ENCODE results near the gene TMEM272.

The TMEM272 gene

DNA sequence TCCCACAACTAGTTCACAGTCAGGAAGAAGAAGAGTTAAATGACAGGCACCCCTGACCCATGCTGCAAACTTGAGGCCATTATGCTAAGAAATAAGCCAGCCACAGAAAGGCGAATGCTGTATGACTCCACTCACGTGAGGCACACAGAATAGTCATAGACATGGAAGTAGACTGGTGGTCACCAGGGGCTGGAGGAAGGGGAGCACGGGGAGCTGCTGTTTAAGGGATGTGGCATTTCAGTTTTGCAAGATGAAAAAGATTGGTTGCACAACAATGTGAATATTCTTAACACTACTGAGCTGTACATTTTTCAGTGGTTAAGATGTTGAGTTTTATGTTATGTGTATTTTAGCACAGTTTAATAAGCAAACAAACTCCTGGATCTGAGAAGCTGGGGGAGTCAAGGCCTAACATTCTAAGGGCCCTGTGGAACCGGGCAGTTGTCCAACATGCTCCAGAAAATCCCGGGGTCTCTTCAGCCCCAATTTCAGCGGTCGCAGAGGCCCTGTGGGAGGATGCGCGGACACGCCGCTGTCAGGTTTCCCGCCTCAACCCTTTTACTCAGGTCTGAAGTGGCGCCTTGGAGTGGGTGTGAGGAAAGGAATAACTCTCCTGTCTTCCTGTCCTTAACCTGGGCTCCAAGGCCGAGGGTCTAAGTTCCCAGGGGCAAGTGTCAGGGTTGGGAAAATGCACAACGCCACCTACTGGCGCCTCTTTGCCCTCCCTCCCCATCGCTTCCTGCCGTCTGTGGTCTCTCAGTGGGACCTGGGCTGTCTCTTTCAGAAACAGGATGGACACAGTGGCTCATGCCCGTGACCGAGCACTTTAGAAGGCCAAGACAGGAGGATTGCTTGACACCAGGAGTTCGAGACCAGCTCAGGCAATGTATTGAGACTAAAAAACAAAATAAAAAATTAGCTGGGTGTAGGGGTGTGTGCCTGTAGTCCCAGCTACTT is 4.4 kb upstream of the TMEM272 start:
- no peak for FAIRE-seq

- FAIRE-seq = no peak
Measured at GRCh38 chr13:51848674-51849073, 3.7 kb upstream of the TMEM272 start.

- FAIRE-seq = no peak
Measured at GRCh38 chr13:51846756-51847155, 1.8 kb upstream of the TMEM272 start.

GRCh38 chr13:51845574-51846318 is 769 bp upstream of the TMEM272 start:
- FAIRE-seq = no peak

GRCh38 chr13:51843529-51843928 is 1.4 kb downstream of the TMEM272 start:
- no peak for FAIRE-seq

DNA sequence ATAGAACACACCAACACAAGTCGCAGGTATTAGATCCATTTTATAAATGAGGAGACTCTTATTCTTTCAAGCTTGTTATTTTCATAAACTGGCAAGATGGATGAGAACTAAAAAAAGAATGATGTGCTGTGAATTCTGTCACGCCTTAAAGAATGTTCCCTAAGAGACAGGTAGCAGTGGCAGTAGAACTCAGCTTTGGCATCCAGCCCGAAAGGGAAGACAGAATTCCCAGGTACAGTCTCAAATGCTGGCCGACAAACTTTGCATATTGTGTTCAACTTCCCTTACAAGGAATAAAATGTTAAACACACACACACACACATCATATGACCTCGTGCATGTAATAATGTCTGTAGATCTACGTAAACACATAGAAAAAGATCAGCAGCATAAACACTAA is 3.2 kb downstream of the TMEM272 start:
- no peak for FAIRE-seq

DNA sequence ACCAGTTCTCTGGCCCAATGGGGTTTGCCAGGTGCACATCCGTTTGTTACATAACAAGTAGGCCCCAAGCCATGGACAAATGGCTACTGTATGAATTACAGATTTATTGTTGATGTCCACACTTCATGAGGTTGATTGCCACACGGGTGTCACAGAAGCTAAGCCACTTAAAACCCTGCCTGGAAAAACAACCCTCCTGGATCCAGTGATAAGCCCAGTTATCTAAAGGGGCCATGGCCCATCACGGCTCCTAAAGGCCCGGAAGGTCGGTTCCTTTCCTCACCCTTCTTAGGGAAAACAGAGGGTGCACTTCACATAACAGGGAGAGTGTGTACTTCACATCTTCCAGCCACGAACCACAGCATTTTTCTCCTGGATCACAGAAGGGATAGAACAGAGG is 4.1 kb downstream of the TMEM272 start:
- FAIRE-seq = no peak

- no peak for FAIRE-seq
Measured at GRCh38 chr13:51839711-51840540, 5.1 kb downstream of the TMEM272 start.

DNA sequence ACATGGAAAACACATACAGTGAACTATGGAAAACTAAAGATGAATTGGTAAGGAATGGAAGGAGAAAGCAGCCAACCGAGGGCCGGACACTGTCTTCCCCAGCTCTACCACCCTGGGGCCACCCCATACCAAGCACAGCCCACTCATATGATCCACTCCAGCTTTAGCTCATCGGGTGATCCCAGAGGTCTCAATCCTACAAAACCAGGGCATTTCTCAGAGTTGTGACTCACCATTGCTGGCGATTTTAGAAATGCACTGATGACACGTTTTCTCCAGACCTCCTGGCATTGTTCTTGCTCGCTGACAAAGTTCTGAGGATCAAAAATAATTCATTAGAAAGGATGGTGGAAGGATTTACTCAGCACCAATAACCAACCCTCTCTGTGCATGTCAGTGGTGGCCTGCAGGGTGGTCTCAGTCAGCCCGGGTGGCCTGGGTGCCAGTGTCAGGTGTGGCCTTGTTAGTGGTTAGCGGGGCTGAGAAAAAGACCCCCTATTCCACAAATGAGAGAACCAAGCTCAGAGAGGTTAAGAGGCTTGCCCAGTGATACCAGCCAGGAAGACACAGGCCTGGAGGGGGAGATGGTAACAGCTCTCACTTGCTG is 6.6 kb downstream of the TMEM272 start:
- FAIRE-seq = no peak

- FAIRE-seq = no peak
Measured at GRCh38 chr13:51837016-51837415, 8.0 kb downstream of the TMEM272 start.

DNA sequence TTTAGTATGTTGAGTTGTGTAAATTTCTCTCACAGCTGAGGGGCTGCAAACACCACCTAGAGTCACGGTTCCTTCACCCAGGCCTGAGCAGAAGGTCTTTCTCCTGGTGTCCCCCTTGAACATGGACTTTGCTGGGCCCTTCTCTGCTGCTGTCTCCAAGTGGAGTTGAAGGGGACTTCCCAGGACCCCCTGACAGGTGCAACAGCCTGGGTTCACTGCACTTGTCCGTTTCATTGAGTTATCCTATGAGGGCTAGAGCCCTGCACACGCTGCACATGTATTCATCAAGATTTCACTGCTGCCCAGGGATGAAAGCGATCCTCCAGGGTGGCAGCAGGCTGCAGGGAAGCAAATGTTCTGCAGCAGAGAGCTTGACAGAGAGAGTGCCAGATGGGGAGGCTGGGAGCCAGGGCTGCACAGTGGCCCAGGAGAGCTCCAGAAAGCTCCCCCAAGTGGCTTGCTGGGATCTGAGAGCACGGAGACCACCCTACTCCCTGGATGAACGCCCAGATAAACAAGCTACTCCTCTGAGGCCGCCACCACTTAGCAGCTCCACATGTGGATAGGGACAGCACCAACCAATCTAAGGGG is 10.3 kb downstream of the TMEM272 start:
- FAIRE-seq = no peak

DNA sequence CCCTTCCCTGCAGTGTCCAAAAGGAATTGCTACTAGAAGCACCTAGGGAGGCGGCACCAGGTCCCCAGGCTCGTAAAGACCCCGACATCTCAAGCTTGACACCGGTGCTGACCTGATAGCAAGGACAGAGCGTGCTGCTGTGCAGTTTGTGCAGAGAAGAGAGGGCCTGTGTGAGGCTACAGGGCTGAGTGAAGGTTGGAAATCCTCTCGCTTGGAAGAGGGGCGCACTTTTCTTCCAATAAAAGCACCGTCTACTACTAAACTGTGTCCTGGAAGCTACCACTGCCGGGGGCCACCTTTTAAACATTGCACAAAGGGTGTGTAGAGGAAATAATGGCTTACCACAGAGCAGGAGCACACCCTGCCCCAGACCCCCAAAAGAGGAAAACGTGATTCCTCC is 11.0 kb downstream of the TMEM272 start:
- no peak for FAIRE-seq

GRCh38 chr13:51832471-51833152 is 12.4 kb downstream of the TMEM272 start:
- no peak for FAIRE-seq

GRCh38 chr13:51831519-51831918 is 13.5 kb downstream of the TMEM272 start:
- FAIRE-seq = no peak

DNA sequence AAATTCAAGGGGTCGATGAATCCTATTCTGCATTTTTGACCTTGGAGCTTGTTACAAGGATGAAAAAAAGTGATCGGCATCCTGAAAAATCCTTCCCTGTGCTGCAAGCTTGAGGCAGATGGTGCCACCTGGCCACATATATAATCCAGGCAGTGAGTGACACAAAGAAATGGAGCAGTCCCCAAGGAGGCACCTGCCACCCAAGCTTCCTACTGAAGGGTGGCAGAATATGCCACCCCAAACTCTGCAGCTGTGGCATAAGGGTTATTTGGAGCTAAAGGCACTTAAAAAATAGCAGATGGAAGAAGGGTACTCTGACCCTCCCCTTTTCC is 15.4 kb downstream of the TMEM272 start:
- FAIRE-seq = no peak

DNA sequence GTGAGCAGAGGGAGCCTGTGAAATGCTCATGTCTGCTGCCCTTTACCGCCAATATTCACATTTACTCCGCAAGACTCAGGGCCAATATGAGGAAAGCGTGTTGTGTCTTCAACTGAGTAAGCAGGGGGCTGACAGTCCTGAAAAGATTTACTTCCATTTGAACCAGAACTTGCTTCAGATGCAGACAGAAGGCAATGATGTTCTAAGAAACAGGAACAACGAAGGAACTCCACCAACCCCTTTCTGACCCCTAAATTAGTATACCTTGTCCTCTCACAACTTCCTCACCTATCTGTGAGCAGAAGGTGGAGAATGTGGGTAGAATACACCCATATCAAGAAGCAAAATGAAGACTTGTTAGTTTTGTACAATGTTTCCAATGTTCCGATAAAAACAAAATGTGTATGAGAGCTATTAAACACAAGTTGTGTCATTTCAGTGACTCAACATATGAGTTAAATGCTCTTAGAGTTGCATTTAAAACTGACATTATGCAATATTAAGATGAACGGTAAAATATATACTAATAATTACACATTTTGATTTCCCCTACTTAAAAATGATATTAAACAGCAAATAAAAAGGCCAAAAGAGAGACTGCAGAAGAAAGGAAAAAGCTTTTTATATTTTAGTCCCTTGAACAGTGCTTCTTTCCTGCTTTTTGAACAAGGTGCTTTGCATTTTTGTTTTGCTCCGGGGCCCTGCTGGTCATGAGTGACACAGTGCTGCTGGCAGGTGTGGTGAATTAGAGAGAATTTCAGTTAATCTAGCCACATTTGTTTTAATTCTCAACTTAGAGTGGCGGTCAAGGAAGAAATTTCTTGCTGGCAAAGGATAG is 16.0 kb downstream of the TMEM272 start:
- no peak for FAIRE-seq

GRCh38 chr13:51827254-51827653 is 17.7 kb downstream of the TMEM272 start:
- no peak for FAIRE-seq

GRCh38 chr13:51826606-51827005 is 18.4 kb downstream of the TMEM272 start:
- no peak for FAIRE-seq

- FAIRE-seq = no peak
Measured at GRCh38 chr13:51825681-51826254, 19.2 kb downstream of the TMEM272 start.

GRCh38 chr13:51825165-51825592 is 19.8 kb downstream of the TMEM272 start:
- no peak for FAIRE-seq
